SKM-1 (cell line): ENCODE data around the gene FAM168B.

Source experiments
- DNase-seq: peaks from one replicate; lab custom pipeline; 2025; ENCODE audit not compliant: unreplicated experiment; lab: John Stamatoyannopoulos, UW

Gene FAM168B

DNA sequence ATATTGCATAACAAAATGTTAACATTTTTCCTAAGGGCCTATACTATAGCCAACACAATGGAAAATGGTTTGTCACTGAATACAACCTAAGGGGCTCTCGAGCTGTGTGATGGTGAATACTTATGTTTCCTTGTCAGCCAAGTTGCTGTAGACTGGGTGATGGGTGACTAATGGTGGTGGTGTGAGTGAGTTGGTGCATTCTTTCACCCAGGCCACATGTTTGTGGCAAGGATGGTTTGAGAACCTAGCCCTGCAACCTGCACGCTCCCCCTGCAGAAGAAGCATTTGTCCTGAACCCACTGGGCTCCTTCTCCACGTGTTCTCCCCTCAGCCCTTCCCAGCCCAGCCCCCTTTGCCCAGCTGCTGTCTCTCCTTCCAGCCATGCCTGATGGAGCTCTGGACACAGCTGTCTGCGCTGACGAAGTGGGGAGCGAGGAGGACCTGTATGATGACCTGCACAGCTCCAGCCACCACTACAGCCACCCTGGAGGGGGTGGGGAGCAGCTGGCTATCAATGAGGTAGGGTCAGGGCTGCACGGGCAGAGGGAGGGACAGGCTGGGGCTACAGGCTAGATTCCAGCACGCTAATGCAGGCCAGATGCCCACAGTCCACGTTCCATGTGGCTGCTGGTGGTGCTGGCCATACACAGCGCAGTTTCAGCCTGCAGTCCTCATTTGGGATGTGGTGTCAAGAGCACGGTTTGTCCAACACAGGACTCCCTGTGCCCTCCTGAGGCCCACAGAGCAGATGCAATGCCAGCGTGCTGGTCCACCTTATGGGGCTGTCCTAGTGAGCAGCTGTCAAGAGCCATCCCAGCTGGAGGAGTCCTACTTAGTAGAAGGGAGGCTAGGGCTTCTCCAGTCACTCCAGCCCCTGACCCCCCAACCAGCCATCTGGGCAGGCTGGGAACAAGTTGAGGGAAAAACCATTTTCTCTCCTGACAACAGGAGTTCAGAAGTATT, 65.4 kb downstream of the FAM168B start:
- no peak for DNase-seq

DNA sequence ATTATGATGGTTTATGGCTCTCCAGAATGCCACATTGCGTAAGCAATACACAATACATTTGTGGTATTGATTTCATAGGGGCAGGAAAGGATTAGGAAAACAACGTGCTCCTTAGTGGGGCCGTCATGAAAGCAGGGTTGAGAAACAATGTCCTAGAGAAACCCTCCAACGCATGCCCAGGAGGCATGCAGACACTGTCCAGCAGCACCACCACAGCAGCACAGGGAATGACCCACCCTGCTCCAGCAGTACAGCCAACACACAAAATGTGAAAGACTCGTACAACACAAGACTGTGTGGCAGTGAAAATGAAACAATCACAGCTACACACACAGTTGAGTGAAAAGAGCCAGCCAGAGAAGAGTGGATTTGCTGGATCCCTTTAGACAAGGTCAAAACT, 66.3 kb downstream of the FAM168B start:
- DNase-seq = no peak

DNA sequence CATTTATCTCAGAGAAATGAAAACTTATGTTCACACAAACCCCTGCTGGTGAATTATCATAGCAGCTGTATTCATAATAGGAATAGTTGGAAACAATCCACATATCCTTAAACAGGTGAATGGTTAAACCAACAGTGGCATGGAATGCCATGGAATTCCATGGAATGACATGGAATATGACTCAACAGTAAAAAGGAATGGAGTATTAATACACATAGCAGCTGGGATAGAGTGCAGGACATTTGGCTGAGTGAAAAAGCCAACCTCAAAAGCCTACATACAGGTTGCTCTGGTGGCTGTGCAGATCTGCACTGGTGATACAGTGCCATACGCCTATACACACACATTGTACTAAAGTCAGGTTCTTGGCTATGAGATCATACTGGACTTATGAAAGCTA, 69.5 kb downstream of the FAM168B start:
- DNase-seq = no peak

GRCh38 chr2:131022731-131023130, 70.5 kb downstream of the FAM168B start:
- DNase-seq = no peak

DNA sequence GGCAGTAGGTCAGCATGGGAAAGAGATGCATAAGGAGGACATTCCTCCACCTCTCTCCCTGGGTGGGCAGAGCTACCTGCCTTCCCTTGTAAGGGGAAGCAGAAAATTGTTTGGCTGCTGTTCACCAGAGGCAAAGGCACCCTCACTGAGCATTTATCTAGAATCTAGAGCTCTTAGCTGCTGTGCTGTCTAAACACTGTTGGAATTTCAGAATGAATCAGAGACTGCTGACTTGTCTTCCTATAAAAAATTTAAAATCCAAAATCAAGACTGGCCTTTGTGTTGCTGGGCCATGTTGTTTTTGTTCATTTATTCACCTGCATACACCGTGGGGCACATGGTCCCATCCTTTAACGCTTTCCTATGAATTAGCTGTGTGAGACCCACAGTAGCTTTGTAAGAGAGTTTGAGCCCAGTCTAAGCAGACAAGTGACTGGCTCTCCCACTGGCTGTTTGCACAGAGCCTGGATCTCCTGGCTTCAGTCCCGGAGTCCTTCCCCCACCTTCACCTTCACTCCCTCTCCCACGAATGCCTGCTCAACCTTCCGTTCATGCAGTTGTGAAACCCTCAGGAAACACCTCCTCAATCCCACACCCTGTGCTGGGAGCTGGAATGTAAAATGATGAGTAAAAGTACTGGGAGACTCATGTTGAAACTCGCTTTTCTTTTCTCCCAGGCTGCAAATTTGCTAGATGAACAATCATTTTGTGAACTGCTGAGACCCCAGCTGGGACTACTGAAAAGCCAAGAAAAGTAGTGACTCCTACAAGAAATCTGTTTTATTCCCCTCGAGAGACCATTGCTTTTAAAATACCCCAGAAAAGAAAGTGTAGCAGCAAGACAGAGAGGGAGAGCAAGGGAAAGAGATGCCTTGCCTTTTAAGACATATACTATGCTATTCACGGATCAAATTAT, 76.2 kb downstream of the FAM168B start:
- no peak for DNase-seq

DNA sequence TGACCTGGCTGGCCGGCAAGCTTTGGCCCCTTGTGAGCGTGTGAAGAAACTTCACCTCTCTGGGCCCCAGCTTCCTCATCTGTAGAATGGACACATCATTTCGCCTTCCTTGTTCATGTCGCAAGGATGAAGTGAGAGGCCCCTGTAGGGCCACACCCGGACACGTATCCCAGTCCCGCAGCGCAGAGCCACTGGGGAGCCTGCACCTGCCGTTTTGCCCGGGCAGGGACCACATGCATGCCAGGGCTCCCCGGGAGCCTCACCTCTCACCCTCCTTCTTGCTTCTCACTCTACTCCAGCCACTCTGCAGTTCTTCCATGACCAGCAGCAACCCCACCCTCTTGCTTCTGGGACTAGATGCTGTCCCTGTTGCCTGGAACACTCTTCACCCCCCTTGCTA, 77.5 kb downstream of the FAM168B start:
- DNase-seq = no peak

GRCh38 chr2:131014141-131014540, 79.1 kb downstream of the FAM168B start:
- DNase-seq = no peak

- DNase-seq = no peak
Observed at GRCh38 chr2:131011486-131011885, 81.8 kb downstream of the FAM168B start.

DNA sequence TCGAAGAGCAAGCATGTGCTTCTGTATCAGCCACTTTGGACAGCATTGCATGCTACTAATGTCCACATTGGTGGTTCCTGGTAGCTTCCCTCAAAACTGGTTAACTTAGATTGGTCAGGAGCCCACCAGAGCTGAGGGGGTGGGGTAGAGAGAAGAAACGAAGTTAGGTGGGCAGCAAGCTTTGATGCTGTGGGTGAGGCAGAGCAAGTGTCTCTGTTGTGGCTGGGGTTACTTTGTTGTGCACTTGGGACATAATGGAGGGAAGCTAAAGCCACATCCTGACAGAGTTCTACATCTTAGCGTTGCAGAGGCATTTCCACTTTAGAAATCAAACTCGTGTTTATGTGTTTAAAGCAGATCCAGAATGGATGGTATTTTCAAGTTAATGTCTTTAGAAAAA, 82.7 kb downstream of the FAM168B start:
- no peak for DNase-seq

GRCh38 chr2:131009713-131010475, 83.4 kb downstream of the FAM168B start:
- DNase-seq = no peak

DNA sequence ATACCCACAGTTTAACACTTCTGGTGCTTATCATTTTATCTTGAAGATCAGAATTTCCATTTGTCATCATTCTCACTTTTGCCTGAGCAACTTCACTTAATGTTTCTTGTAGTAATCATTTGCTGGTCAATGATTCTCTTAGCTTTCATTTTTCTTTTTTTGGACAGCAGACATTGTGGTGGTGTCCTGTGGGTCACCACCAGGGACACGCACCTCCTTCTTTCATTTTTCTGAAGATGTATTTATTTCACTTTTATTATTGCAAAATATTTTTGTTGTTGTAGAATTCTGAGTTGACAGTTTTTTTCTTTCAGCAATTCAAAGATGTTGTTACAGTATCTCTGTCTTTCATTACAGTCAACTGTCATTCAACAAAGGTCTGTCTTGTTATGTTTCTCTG, 84.3 kb downstream of the FAM168B start:
- DNase-seq = no peak

DNA sequence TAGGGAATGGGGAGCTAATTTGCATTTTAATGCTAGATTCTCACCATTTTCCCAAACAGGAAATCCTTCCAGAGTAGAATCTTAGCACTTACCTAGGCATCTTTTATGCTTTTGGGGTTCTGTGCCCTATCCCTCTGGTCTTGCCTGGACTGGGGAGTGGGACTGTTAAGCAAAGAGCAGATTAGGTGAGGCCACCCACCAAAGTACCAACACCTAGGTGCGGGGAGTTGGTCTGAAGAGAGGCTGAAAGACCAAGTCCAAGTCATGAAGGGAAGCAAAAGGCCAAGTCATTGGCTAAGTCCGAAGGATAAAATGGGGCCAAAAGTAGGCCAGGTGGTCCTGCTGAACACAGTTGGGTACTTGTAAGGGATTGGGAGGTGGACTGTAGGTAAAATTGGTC, 86.7 kb downstream of the FAM168B start:
- DNase-seq = no peak

- DNase-seq = no peak
Observed at GRCh38 chr2:131005216-131005935, 87.9 kb downstream of the FAM168B start.

DNA sequence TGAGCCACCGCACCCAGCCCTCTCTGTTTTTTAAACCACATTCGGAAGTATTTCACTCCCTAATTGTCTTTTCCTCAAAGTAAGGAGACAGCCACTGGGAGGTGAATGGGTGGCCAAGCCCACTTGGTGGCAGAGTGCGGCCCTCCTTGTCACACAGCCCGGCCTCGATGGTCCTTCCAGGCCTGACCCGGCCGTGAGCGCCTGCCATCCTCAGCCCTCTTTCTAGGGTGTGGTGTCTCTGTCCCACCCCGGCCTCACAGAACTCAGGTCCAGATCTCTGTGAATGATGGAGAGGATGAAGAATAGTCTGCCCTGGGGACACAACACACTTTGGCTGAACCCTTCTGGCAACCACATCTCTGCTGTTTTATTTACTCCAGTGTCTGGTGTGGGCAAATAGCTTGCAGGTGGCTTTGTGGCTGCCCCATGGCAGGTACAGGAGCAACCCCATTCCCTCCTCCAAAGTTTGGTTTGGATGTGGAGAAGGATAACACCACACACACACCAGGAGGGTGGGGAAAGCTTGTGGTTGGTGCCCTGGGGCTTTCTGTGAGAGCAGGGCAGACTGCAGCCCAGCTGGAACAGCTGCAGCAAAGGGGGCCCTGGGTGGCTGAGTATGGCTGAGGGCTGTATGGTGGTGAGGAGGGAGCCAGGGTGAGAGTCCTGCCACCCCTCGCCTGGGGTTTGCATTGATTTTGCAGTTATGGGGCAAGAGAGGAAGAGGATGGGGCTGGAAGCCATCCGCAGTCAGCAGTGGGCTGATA, 88.6 kb downstream of the FAM168B start:
- no peak for DNase-seq

DNA sequence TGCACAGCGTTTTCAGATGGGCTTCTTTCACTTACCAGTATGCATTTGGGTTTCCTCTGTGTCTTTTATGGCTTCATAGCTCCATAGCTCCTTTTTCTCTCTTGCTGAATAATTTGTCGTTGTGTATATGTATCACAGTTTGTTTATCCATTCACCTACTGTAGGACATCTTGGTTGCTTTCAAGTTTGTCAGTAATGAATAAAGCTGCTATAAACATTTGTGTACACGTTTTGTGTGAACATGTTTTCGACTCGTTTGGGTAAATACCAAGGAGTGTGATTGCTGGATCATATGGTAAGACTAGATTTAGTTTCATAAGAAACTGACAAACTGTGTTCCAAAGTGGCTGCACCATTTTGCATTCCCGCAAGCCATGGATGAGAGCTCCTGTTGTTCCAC, 94.7 kb downstream of the FAM168B start:
- DNase-seq = no peak
